Panc1 (cell line): ENCODE data around the gene SLC9A7.

ENCODE experiments used
- CTCF ChIP-seq: fragments of 450-650 bp; IDR thresholded peaks from 2 replicates; pipeline ENCODE4 v1.5.1; 2017; ENCODE audit warnings: mild to moderate bottlenecking
- POLR2AphosphoS5 ChIP-seq: IDR thresholded peaks from 2 replicates; pipeline ENCODE4 v1.6.1; 2012; ENCODE audit warnings: mild to moderate bottlenecking, low read depth, low read length, moderate library complexity
- REST ChIP-seq, 2 experiments: IDR thresholded peaks; 2 replicates each; pipeline ENCODE4 v1.6.1; 2011 to 2012; ENCODE audit warnings: low read depth in 2 of 2, control low read depth in 1 of 2, low read length in 1 of 2, mild to moderate bottlenecking in 1 of 2, moderate library complexity in 1 of 2; ENCODE audit not compliant: insufficient read depth in 1 of 2

- TF ChIP-seq CTCF (no peak), POLR2AphosphoS5 (no peak), REST (IDR thresholded peaks at IDR 0.05; ENCODE audit: insufficient read depth in 1 of 2, low read depth in 2 of 2, low read length in 1 of 2) (no peak)
Measured at GRCh38 chrX:46770000-46770816, 11.3 kb upstream of the SLC9A7 start.
